Activated T-helper 17 cell treated with anti-CD3 and anti-CD28 coated beads, Interleukin-2, amount 50 U/mL, for 72 hours (primary cell): ENCODE measurements around the gene DRC1. TPM values are rescaled to one million over a fixed set of nuclear protein-coding genes. Genes with fewer than 3 reads are reported as not detected.

Experiments used
- ATAC-seq: fragments of 150-1000 bp; cut with Tn5 transposase; replicated peaks from 2 replicates; pipeline ENCODE4 v1.10.0; 2021; ENCODE audit warnings: mild to moderate bottlenecking, moderate library complexity
- H3K27ac Mint-ChIP-seq: one replicate; pipeline ENCODE4 v1.8.0; 2022; ENCODE audit warnings: mixed read lengths
- H3K27me3 Mint-ChIP-seq: one replicate; pipeline ENCODE4 v1.8.0; 2022; ENCODE audit warnings: mixed read lengths
- H3K36me3 Mint-ChIP-seq: one replicate; pipeline ENCODE4 v1.8.0; 2022; ENCODE audit warnings: low read depth, mild to moderate bottlenecking, mixed read lengths
- H3K4me1 Mint-ChIP-seq: one replicate; pipeline ENCODE4 v1.8.0; 2022; ENCODE audit warnings: mixed read lengths
- H3K4me3 Mint-ChIP-seq: one replicate; pipeline ENCODE4 v1.8.0; 2022; ENCODE audit warnings: mild to moderate bottlenecking, mixed read lengths
- H3K9me3 Mint-ChIP-seq: one replicate; pipeline ENCODE4 v1.8.0; 2022; ENCODE audit warnings: mixed read lengths
- total RNA-seq, 2 donors: library from RNA; stranded (reverse); gene quantifications; one replicate each; pipeline ENCODE4 v1.2.3, GENCODE V29; 2022

The DRC1 gene
- total RNA-seq, 2 donors from 2014 or later = not detected

- Mint-ChIP-seq H3K27me3 (no peaks in the 10 kb centered on the region), H3K9me3 (no peaks in the 10 kb centered on the region), H3K4me3 (no peak overlapping the region), H3K27ac (no peak overlapping the region), H3K4me1 (no peaks in the 10 kb centered on the region), H3K36me3 (no peaks in the 10 kb centered on the region)
- ATAC-seq = no peak
These were observed 42.5 kb downstream of the DRC1 start for GRCh38 chr2:26444236-26444635.

GRCh38 chr2:26448651-26449050 lies 46.9 kb downstream of the DRC1 start:
- Mint-ChIP-seq H3K9me3 (no peaks in the 10 kb centered on the region), H3K4me3 (no peak overlapping the region), H3K36me3 (no peaks in the 10 kb centered on the region), H3K4me1 (no peaks in the 10 kb centered on the region), H3K27me3 (peaks cover 3% of the 10 kb centered on the region), H3K27ac (no peak overlapping the region)
- ATAC-seq = no peak

GRCh38 chr2:26449278-26450030 lies 47.7 kb downstream of the DRC1 start:
- no peak overlapping the region for H3K4me3 Mint-ChIP-seq
- no peak overlapping the region for H3K27ac Mint-ChIP-seq
- no peak for ATAC-seq
- H3K4me1 Mint-ChIP-seq = no peaks in the 10 kb centered on the region
- no peaks in the 10 kb centered on the region for H3K36me3 Mint-ChIP-seq
- no peaks in the 10 kb centered on the region for H3K9me3 Mint-ChIP-seq
- peaks cover 3% of the 10 kb centered on the region for H3K27me3 Mint-ChIP-seq

GRCh38 chr2:26450031-26450635 lies 48.4 kb downstream of the DRC1 start:
- Mint-ChIP-seq H3K36me3 (no peaks in the 10 kb centered on the region), H3K27me3 (peaks cover 3% of the 10 kb centered on the region), H3K27ac (no peak overlapping the region), H3K4me3 (no peak overlapping the region), H3K9me3 (no peaks in the 10 kb centered on the region), H3K4me1 (no peaks in the 10 kb centered on the region)
- no peak for ATAC-seq

- Mint-ChIP-seq H3K36me3 (no peaks in the 10 kb centered on the region), H3K27ac (no peak overlapping the region), H3K27me3 (peaks cover 3% of the 10 kb centered on the region), H3K4me3 (no peak overlapping the region), H3K9me3 (no peaks in the 10 kb centered on the region), H3K4me1 (no peaks in the 10 kb centered on the region)
- ATAC-seq = no peak
These were observed 50.0 kb downstream of the DRC1 start for GRCh38 chr2:26451700-26452099.

- Mint-ChIP-seq H3K27ac (no peak overlapping the region), H3K9me3 (no peaks in the 10 kb centered on the region), H3K27me3 (peaks cover 3% of the 10 kb centered on the region), H3K36me3 (no peaks in the 10 kb centered on the region), H3K4me1 (no peaks in the 10 kb centered on the region), H3K4me3 (no peak overlapping the region)
- ATAC-seq = no peak
These were observed 52.0 kb downstream of the DRC1 start for GRCh38 chr2:26453421-26454329.

GRCh38 chr2:26454561-26455001 lies 52.9 kb downstream of the DRC1 start:
- Mint-ChIP-seq H3K27me3 (peaks cover 3% of the 10 kb centered on the region), H3K27ac (no peak overlapping the region), H3K4me1 (no peaks in the 10 kb centered on the region), H3K36me3 (no peaks in the 10 kb centered on the region), H3K9me3 (no peaks in the 10 kb centered on the region), H3K4me3 (no peak overlapping the region)
- ATAC-seq = no peak

GRCh38 chr2:26455037-26455669 lies 53.4 kb downstream of the DRC1 start:
- ATAC-seq = no peak
- Mint-ChIP-seq H3K4me3 (no peak overlapping the region), H3K27ac (no peak overlapping the region), H3K36me3 (no peaks in the 10 kb centered on the region), H3K27me3 (peaks cover 3% of the 10 kb centered on the region), H3K9me3 (no peaks in the 10 kb centered on the region), H3K4me1 (no peaks in the 10 kb centered on the region)

- H3K27ac Mint-ChIP-seq = no peak overlapping the region
- H3K36me3 Mint-ChIP-seq = no peaks in the 10 kb centered on the region
- no peaks in the 10 kb centered on the region for H3K9me3 Mint-ChIP-seq
- ATAC-seq = no peak
- peaks cover 3% of the 10 kb centered on the region for H3K27me3 Mint-ChIP-seq
- no peaks in the 10 kb centered on the region for H3K4me1 Mint-ChIP-seq
- no peak overlapping the region for H3K4me3 Mint-ChIP-seq
These were observed 54.1 kb downstream of the DRC1 start for GRCh38 chr2:26455670-26456439.

GRCh38 chr2:26456440-26457250 lies 54.9 kb downstream of the DRC1 start:
- peaks cover 3% of the 10 kb centered on the region for H3K27me3 Mint-ChIP-seq
- H3K27ac Mint-ChIP-seq = no peak overlapping the region
- H3K9me3 Mint-ChIP-seq = no peaks in the 10 kb centered on the region
- peak; percentile 16 for ATAC-seq
- no peaks in the 10 kb centered on the region for H3K36me3 Mint-ChIP-seq
- H3K4me3 Mint-ChIP-seq = no peak overlapping the region
- no peaks in the 10 kb centered on the region for H3K4me1 Mint-ChIP-seq

GRCh38 chr2:26457251-26457666 lies 55.5 kb downstream of the DRC1 start:
- Mint-ChIP-seq H3K36me3 (no peaks in the 10 kb centered on the region), H3K4me3 (no peak overlapping the region)
- ATAC-seq = no peak

GRCh38 chr2:26457695-26458364 lies 56.1 kb downstream of the DRC1 start:
- no peaks in the 10 kb centered on the region for H3K4me1 Mint-ChIP-seq
- no peak overlapping the region for H3K4me3 Mint-ChIP-seq
- no peaks in the 10 kb centered on the region for H3K9me3 Mint-ChIP-seq
- H3K36me3 Mint-ChIP-seq = no peaks in the 10 kb centered on the region
- no peak for ATAC-seq
- peaks cover 3% of the 10 kb centered on the region for H3K27me3 Mint-ChIP-seq
- no peak overlapping the region for H3K27ac Mint-ChIP-seq

More at GRCh38 chr2:26457251-26457666, 55.5 kb downstream of the DRC1 start:
- Mint-ChIP-seq H3K4me1 (no peaks in the 10 kb centered on the region), H3K27me3 (peaks cover 3% of the 10 kb centered on the region), H3K9me3 (no peaks in the 10 kb centered on the region), H3K27ac (no peak overlapping the region)
